ENCODE data around the gene ADAMTS16.
"Not testable (repeated sequence)": the region's sequence is repeated elsewhere in the genome, so short reads cannot be mapped to it uniquely, and the experiment has no call there.

ADAMTS16 gene

GRCh38 chr5:5139777-5140478, at the start of gene ADAMTS16:
ADAMTS16 (plus strand) TSS chr5:5140330; CDS start chr5:5140468, 138 bp downstream.
- no peak for DNase-seq

GRCh38 chr5:5092149-5092548, 48.0 kb upstream of the ADAMTS16 start:
- no peak for DNase-seq

- DNase-seq: no peak
These were observed 39.5 kb upstream of the ADAMTS16 start for GRCh38 chr5:5100635-5101034.

GRCh38 chr5:5101676-5102075, 38.5 kb upstream of the ADAMTS16 start:
- no peak for DNase-seq

- no peak for DNase-seq
These were observed 36.9 kb upstream of the ADAMTS16 start for GRCh38 chr5:5103245-5103644.

GRCh38 chr5:5104550-5104949, 35.6 kb upstream of the ADAMTS16 start:
- DNase-seq: no peak

- no peak for DNase-seq
These were observed 34.6 kb upstream of the ADAMTS16 start for GRCh38 chr5:5105531-5105930.

GRCh38 chr5:5116956-5117355, 23.2 kb upstream of the ADAMTS16 start:
- DNase-seq: no peak

GRCh38 chr5:5122776-5123175, 17.4 kb upstream of the ADAMTS16 start:
- no peak for DNase-seq

GRCh38 chr5:5124231-5124630, 15.9 kb upstream of the ADAMTS16 start:
- no peak for DNase-seq

- DNase-seq: no peak
These were observed 13.7 kb upstream of the ADAMTS16 start for GRCh38 chr5:5126444-5126843.

GRCh38 chr5:5128766-5129165, 11.4 kb upstream of the ADAMTS16 start:
- no peak for DNase-seq

GRCh38 chr5:5132234-5132633, 7.9 kb upstream of the ADAMTS16 start:
- no peak for DNase-seq

- no peak for DNase-seq
These were observed 7.3 kb upstream of the ADAMTS16 start for GRCh38 chr5:5132693-5133295.

- DNase-seq: no peak
These were observed 6.0 kb upstream of the ADAMTS16 start for GRCh38 chr5:5134107-5134506.

GRCh38 chr5:5135957-5136676, 4.0 kb upstream of the ADAMTS16 start:
- DNase-seq: no peak

GRCh38 chr5:5137851-5138250, 2.3 kb upstream of the ADAMTS16 start:
- DNase-seq: not testable (repeated sequence)

- DNase-seq: no peak
These were observed 774 bp upstream of the ADAMTS16 start for GRCh38 chr5:5139336-5139776.

GRCh38 chr5:5140479-5141338, 579 bp downstream of the ADAMTS16 start:
- no peak for DNase-seq

GRCh38 chr5:5141339-5141599, 1.1 kb downstream of the ADAMTS16 start:
- no peak for DNase-seq

- peak; percentile 70 for DNase-seq
These were observed 1.7 kb downstream of the ADAMTS16 start for GRCh38 chr5:5141625-5142525.

GRCh38 chr5:5144441-5144840, 4.3 kb downstream of the ADAMTS16 start:
- no peak for DNase-seq

Data from activated CD8-positive, alpha-beta memory T cell treated with anti-CD3 and anti-CD28 coated beads, Interleukin-2, amount 50 U/mL, for 48 hours (primary cell).